Measurements from ENCODE around the gene KIF24. TPM values are rescaled to one million over a fixed set of nuclear protein-coding genes. Genes with fewer than 3 reads are reported as not detected.
"Not testable (repeated sequence)": the region's sequence is repeated elsewhere in the genome, so short reads cannot be mapped to it uniquely, and the experiment has no call there.

The KIF24 gene, protein sequence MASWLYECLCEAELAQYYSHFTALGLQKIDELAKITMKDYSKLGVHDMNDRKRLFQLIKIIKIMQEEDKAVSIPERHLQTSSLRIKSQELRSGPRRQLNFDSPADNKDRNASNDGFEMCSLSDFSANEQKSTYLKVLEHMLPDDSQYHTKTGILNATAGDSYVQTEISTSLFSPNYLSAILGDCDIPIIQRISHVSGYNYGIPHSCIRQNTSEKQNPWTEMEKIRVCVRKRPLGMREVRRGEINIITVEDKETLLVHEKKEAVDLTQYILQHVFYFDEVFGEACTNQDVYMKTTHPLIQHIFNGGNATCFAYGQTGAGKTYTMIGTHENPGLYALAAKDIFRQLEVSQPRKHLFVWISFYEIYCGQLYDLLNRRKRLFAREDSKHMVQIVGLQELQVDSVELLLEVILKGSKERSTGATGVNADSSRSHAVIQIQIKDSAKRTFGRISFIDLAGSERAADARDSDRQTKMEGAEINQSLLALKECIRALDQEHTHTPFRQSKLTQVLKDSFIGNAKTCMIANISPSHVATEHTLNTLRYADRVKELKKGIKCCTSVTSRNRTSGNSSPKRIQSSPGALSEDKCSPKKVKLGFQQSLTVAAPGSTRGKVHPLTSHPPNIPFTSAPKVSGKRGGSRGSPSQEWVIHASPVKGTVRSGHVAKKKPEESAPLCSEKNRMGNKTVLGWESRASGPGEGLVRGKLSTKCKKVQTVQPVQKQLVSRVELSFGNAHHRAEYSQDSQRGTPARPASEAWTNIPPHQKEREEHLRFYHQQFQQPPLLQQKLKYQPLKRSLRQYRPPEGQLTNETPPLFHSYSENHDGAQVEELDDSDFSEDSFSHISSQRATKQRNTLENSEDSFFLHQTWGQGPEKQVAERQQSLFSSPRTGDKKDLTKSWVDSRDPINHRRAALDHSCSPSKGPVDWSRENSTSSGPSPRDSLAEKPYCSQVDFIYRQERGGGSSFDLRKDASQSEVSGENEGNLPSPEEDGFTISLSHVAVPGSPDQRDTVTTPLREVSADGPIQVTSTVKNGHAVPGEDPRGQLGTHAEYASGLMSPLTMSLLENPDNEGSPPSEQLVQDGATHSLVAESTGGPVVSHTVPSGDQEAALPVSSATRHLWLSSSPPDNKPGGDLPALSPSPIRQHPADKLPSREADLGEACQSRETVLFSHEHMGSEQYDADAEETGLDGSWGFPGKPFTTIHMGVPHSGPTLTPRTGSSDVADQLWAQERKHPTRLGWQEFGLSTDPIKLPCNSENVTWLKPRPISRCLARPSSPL (N-terminal part only)
- polyA plus RNA-seq (ENCODE audit: insufficient read length in 4 of 4), result 1 to 10 TPM; 5.1 to 7.3 (median 6.4) TPM

DNA sequence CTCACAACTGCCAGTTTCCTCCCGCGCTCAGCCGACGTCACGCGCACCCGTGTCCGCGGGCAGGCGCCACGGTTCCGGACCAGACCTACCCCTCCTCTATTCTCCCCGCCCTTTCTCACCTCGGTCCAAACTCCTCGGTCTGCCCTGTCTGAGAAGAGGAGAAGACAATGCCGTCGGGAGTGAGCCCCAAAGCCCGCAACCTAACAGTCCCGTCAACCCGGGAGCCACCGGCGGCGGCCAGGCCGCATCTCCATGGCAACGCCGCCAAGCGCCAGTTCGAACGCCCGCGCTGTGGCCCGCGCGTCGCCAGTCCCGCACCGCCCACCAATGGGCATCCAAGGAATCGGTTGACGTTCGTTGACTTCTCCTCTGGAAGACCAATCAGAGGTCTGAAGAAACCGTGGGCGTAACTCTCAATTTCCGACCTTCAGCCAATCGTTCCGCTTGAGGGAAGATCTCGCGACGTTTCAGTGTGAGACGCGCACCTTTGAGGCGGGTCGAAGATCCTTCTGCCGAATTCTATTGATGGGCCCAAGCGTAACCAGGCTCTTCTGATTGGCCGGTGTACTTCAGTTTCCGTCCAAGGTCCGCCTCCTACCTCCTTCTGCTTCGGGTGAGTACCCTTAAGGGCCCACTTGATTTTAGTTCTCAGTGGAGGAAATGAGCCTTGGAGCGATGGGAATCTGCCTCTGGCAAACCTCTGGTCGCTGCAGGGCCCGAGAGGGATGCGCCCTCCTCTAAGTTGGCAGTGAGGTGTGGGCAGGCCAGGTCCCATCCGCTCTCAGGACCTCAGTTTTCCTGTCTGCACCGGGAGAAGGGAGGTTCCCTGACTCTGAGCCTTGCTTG is at the start of gene KIF24, which contains the start of gene NUDT2:
KIF24 (minus strand) TSS at position 282 of the 846 bp plus-strand sequence. CDS start 17,922 bp downstream, outside the sequence.
NUDT2 (plus strand) TSS at position 583 of the 846 bp plus-strand sequence. CDS start 9,471 bp downstream, outside the sequence.
- peak; percentile 98 to 100 (median 99) for DNase-seq (ENCODE audit: low read depth in 4 of 4, low spot score in 2 of 4)

DNA sequence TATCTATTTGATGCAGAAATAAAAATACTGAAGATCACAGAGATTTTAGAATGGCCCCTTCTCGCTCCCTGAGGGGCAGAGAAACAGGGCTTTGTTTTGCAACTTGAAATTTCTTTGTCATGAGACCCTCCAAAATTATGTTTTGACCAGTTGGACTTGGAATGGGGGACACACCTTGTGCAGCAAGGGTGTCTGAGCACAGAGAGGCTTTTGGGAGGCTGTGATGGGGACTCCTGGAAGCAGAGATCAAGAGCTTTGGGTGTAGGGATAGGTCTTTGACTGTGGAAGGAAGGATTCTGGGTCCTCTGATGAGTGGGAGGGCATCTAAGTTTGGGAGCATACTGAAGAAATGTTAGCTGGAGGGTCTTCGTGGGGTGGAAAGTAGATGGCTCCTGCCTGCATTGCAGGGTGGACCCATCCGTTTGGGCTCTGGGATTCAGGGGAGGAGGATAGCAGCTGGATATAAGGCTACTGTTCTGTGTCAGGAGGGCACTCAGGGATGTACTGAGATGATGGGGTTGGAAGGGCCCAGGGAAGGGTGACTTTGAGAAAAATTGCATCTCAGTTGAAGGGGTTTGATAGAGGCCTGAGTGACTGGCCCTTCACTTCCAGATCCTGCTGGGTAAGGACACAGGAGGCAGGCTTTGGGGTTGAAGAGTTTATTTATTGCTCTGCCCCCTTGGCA is 49.5 kb upstream of the KIF24 start:
- no peak for DNase-seq (ENCODE audit: low read depth in 4 of 4, low spot score in 2 of 4)

DNA sequence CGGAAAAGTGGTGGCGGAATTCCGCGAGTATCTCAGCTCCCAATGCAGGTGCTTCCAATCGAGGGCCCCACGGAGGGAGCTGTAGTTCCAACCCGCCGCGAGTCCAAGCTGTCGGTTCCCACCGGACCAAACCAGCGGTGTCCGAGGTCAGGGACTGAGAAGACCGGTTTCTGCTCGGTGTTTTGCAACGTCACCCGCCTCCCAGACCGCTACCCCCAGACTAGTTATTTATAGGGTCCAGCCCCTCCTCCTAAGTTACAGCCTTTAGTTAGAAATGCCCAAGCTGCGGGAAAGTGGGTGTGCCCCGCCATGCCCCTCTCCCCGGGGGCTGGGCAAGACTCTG is 48.3 kb upstream of the KIF24 start:
- no peak for DNase-seq (ENCODE audit: low read depth in 4 of 4, low spot score in 2 of 4)

DNA sequence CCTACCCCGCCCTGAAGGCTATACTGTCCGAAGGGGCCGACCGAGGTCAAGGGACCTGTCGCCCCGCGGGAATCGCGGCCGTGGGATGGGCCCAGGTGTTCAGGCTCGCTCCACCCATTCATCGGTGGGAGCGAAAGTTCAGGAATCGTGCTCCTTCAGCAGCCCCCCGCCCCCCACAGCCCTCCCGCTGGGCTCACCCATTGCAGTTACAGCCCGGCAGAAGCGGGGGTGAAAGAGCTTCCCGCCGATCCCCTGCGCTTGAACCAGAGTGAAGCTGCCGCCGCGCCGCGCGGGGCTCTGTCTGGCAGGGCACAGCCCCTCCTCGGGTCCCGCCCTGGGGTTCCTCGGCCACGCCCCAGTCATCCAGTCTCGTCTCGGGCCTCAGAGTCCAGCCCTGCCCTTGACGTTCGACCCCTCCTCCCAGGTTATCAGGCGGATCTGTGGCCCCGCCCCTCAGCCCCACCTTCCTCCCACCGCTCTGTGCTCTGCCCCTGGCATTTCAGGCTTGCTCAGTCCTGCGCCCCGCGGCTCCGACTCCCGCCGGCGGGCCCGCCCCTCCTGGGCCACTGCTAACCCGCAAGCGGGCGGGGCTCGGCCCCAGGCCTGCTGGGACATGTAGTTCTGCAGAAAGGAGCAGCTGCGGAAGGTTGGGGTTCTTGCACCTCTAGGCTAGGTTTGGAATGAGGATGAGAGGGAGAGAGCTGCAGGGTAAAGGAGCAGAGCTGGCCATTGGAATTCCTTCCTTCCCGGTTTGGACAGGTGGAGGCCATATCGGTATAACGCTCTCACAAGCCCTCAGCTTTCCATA is 47.7 kb upstream of the KIF24 start, which contains the start of gene MYORG:
MYORG (minus strand) TSS at position 303 of the 808 bp plus-strand sequence. CDS start 3,955 bp downstream, outside the sequence.
- DNase-seq (ENCODE audit: low read depth in 4 of 4, low spot score in 2 of 4), result peak in 3 of 4 donors; percentile 58 to 83 (median 63)

DNA sequence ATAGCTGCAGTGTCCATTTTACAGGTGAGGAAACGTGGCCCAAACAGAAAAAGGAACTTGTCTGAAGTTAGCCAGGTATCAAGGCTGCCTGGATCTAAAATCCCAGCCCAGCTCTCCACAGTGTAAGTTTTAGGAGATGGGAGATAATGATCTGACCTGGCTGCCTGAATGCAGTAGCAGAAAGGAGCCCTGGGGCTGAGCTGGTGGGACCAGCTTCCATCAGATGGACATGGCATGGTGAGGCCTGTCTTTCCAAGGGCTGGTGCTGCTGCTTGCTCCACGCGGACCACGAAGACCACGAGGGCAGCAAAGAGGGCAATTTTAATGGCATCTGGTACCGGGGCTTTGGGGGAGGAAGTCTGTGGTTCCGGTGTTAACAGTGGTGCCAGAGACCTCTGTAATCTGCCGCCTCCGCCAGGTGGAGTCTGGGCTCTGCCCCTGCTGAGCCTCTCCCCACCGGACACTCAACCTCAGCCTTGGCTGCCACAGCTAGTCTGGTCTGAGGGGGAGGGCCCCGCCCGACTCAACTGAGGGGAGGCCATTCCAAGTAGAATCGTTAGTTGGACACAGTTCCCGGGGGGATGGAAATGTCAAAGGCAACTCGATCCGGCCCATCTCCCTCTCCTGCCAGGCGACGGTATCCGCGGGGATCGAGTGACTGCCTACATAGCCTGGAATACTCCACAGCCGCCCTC is 47.0 kb upstream of the KIF24 start:
- no peak for DNase-seq (ENCODE audit: low read depth in 4 of 4, low spot score in 2 of 4)

DNA sequence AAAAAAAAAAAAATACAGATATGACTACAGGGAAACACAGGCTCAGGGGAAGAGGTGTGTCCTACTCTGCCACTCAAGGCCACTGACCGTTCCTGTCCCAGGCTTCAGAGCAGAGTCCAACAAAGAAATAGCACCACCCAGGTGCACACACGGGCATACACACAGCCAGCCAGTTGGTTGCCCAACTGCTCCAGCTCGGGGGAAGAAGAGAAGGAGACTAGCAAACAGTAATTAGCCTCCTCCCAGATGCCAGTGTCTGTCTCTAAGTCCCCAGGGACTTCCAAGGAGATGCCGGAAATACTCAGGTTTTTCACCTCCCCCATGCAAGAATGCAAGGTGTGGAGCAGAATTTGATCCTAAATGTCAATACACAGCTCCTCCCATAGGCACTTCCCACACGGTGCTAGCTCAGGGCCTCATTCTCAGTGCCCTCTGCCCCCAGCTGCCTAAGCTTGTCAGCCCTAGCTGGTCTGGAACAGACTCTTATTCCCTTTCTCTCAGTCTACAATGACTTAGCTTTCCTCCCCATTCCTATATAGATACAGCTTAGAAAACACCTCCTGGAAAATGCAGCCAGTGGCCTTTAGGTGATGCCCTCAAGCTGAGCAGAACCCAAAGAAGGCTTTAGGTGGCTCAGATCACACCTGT is 46.0 kb upstream of the KIF24 start:
- no peak for DNase-seq (ENCODE audit: low read depth in 4 of 4, low spot score in 2 of 4)

DNA sequence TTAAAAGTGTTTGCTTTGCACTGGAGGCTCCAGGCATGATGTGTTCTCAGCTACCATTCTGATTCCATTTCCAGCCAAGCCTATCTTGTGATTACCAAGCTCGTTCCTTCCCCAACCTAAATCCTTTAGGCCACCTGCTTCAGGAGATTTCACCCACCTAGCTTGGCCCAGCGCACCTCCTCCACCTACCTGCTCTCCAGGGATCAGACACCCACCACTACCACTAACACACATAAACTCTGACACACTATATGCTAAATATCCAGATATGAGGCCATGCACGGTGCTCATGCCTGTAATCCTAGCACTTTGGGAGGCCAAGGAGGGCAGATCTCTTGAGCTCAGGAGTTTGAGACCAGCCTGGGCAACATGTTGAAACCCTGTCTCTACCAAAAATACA is 45.3 kb upstream of the KIF24 start:
- no peak for DNase-seq (ENCODE audit: low read depth in 4 of 4, low spot score in 2 of 4)

DNA sequence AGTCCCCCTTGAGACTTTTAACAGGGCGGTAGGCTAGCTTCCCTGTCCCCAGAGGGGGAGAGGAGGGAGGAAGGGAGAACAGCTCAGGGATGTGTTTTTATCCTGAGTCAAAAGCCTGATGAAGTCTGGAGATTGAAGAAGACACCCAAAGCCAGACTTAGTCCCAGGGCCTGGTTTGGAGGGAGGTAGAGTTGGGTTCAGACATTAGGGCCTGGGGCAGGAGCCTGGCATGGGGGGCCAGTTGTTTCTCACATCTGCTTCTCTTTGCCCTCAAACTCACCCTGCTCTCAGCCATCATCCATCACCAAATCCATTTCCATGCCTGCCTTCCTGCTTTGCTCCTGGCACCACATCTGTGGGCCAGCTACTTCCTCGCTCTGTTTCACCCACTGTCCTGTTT is 44.7 kb upstream of the KIF24 start:
- DNase-seq (ENCODE audit: low read depth in 4 of 4, low spot score in 2 of 4), result no peak

DNA sequence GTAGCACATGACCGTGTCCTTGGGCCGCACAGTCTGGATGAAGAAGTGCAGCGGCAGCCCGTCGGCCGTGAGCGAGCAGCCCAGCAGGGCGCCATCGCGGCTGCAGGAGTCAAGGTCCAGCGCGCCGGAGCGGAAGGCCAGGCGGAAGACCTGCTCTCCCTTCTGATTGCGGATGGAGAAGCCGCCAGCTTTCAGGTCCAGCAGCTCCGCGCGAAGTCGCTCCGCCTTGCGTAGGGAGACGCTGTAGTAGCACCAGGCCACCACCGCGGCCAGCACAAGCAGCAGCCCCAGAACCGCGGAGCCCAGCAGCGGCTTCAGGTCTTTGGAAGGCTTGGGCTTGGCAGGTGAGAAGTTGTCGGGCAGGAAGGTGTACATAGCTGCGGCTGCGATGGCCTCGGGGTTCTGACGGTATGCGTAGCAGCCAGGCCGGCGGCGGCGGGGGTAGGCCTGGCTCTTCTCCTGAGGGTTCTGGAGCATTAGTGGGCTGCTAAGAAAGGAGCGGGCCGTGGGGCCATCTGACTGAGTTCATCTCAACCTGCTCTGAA is 43.5 kb upstream of the KIF24 start:
- no peak for DNase-seq (ENCODE audit: low read depth in 4 of 4, low spot score in 2 of 4)

DNA sequence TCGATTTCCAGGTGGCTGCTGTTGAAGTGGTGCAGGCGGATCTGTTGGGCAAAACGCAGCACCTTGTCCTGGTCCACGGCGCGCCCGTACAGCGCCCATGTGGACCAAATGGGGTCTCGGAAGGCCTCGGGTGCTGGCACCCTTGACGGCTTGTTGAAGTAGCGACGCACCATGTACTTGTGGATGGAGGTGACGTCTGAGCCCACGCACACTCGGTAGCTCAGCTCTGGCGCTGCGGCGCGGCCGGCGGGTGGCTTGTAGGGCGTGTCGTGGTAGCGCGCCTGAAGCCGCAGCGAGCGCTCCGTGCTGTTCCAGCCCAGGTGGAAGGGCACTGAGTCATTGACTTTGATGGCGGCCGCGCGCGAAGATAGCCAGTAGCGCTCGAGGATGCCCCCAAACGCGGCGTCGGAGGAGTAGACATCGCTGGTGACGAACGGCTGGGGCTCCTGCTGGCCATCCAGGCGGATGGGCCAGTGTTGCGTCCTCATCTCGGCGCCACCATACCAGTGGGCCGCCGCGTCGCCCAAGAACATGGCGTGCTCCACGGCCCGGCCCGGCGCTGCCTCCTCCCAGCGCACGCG is 42.9 kb upstream of the KIF24 start:
- no peak for DNase-seq (ENCODE audit: low read depth in 4 of 4, low spot score in 2 of 4)

DNA sequence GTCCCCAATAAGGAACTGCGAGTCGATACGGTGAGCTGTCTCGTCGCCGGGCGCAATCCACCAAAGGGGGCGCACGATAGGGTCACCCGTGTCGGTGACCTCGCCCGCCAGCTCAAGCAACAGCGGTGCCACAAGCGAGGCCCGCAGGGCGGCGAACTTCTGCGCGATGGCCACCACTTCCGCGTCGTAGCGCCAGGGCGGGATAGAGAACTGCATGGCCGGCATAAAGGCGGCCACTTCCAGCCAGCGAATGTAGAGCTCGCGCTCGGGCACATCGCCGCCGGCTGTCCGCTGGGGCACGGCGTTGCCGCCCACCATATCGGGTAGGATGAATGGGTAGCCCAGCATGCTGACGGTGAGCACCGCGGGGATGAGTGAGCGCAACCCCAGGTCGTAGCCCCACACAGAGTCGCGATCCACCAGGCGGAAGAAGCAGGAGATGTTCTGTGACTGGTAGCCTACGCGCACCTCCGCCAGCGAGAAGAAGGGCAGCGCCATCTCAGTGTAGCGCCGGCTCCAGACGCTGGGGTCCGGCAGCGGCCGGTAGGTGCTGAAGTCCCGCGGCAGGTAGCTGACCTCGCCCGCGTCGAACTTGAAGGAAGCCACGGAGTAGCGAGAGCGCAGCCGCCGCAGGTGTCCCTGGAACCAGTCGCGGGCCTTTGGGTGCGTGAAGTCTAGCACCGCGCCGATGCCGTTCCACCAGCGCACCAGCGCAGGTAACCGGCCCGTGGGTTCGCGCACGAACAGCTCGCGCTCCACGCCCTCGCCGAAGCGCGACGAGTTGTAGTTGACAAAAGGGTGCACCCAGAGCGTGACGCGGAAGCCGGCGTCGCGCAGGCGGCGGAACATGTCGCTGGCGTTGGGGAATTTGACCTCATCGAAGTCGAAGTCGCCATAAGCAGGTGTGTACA is 42.2 kb upstream of the KIF24 start:
- DNase-seq (ENCODE audit: low read depth in 4 of 4, low spot score in 2 of 4), result no peak

DNA sequence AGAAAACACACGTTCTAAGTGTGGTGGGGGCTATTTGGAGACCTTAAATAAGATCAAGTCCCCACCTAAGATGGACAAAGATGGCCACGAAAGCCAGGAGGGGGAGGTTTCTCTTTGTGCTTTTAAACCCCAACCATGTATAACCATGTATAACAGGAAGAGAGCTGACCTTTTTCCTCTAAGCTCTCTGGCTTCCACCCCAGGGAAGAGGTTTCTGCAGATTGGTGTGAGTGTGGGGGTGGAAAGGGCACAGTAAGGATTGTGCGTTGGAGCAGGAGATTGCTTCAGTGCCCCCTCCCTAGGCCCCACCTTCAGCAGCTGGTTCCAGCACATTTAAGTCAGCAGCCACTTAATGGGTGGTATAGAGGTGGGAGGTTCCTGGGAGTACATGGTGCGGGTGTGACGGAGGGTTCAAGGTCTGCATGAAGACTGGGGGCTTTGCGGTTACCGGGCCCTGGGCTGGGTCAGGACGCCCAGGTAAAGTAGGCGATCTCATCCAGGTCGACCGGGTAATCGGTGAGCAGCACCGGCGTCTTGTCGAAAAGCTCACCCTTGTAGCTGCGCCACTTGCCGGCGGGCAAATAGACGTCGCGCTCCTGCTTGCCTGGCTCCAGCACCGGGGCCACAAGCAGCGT is 41.4 kb upstream of the KIF24 start:
- no peak for DNase-seq (ENCODE audit: low read depth in 4 of 4, low spot score in 2 of 4)

DNA sequence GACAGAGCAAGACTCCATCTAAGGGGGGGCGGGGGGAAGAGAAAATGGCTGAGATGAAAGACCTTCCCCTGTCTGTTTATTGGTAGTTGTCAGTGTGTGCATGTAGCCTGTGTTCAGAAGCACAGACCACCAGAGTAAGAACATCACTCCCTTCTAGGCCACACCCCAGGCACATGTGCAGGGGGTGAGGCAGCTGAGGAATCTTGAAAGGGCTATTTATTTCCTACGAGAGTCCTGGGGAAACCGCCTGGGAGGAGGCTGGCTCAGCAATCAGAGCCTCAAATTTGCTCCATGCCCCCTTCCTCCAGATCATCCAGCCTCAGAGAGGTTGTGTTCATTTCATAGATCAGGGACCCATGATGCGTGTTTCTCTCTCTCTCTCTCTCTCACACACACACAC is 40.6 kb upstream of the KIF24 start:
- DNase-seq (ENCODE audit: low read depth in 4 of 4, low spot score in 2 of 4), result no peak

DNA sequence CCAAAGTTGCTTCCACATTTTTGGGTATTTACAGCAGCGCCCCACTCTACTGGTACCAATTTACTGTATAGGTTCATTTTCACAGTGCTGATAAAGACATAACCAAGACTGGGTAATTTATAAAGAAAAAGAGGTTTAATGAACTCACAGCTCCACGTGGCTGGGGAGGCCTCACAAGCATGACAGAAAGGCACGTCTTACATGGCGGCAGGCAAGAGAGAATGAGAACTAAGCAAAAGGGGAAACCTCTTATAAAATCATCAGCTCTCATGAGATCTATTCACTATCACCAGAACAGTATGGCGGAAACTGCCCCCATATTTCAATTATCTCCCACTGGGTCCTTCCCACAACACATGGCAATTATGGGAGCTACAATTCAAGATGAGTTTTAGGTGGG is 39.7 kb upstream of the KIF24 start:
- DNase-seq (ENCODE audit: low read depth in 4 of 4, low spot score in 2 of 4), result not testable (repeated sequence)
